ENCODE results near the gene HOXC5.

HOXC5 gene

GRCh38 chr12:54021432-54022013, 11.3 kb upstream of the HOXC5 start:
- no peak for DNase-seq

DNA sequence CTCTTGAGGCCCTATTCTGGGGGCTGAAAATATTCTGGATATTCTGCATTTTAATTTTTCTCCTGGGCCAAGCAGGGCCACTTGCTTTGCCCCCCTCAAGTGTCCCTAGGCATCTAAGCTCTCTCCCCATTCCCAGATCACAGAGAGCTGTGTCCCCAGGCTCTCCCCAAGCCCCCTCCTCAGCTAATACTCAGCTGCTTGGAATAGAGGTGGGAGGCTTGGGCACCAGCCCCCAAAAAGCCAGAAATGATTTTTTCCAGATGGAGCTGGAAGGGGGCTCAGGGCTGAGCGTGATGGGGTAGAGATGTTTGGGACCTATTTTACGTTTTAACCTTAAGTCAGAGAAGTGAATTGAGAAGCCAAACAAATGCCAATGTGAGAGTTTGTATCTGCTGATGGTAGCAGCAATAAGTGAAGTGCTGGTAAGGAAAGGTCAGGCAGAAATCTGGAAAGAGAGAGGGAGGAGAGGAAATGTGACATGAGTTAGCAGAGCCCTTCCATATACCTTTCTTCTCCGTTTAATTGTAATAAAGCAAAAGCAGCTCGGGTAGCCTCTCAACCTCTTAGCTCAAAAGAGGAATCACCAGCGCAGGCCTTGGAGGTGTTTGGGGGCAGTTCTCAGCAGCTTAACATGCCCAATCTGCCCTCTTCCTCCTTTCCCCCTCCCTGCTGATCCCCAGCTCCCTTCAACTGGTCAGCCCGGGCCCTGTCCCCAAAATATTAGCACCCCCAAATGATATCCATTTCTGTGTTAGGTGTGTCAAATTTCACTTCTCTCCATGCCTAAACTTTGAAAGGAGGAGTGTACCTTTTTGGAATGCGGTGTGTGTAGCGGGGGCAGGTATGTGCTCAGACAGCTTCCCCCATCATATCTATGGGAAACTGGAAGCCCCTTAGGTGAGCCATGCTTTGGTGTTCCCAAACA, 9.6 kb upstream of the HOXC5 start:
- DNase-seq: no peak

DNA sequence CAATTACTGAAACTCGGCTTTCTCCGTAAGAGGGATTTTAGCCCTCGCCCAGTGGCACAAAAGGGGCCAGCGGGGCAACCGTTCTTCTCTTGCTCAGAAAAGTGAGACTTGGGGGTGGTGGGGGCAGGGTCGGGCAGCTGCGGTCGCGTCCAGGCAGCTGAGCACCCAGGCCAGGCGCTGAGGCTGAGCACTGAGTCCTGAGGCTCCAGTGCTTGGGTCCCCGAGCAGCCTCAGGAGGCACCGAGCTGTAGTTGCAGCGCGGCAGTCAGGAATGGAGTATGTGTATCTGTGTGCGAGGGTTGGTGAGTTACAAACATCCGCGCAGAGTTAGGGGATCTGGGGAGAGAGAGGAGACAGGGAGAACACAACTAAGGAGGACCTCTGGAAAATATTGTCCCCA, 8.7 kb upstream of the HOXC5 start:
- no peak for DNase-seq

DNA sequence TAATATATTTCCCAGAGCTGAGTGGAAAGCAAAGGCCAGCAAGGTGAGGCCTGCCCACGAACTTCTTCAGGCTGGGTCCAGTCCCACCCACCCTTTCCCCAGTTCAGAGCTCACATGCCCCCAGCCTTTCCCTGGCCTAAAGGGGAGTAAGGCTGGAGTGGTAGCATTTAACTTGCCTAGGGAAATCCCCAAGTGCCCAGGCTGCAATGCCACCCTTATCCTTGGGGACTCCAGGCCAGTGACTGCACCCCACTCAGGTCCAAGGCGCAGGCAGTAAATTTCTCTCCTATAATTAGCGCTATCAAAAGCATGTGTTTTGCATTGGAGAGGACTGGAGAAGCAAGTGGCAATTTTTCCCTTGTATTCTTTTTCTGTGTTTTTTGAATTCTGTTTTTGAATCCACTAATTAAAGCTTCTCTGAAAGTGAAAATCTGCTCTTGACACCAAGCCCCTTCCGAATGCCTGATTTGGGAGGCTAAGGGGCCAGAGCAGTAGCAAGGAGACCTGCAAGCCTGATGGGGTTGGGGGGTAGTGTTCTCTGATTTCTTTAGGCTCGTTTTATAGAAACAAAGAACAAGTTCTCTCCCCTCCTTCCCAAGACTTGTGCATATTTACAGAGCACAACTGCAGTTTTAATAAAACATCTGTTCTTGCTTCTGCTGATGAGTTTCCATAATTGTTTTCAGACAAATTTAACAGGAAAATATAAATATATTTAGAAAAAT, 8.1 kb upstream of the HOXC5 start:
- no peak for DNase-seq

DNA sequence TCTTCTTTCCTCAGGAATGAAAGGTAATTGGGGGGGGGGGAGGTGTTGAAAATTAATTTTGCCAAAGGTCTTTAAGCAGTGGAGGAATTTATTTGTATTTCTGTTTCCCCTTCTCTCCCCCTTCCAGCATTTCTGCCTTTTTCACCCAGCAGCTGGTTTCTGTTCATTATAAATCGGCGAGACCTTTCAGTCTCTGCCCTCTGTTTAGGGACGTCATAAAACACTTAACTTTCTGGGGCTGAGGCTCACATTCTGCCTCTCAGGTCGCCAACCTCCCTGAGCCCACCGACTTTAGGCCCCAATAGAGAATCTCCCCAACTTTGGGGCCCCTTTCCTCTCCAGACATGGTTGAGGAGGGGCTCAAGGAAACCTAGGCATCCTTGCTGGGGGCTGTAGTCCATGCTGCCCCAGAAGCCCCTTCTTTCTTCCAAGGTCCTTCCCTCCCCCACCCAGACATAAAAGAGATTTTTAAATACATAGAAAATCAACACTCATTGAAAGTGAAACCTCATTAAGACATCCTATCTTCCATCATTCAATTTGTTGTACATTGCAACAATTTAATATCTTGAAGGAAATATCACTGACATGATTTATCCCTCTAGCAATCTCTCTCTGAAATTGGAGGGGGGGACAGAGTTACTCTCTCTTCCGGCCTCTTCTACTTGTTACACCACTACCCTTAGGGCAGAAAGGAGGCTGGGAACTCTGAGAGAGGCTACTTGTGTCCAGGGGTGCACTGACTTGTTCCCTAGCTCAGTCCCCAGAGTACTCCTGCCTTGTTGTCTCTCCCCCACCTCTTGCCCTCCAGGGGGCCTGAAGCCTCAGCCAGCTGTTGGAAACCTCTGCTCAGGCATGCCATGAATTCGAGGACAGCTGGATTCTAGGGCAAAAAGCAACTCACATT, 7.1 kb upstream of the HOXC5 start:
- DNase-seq: no peak

DNA sequence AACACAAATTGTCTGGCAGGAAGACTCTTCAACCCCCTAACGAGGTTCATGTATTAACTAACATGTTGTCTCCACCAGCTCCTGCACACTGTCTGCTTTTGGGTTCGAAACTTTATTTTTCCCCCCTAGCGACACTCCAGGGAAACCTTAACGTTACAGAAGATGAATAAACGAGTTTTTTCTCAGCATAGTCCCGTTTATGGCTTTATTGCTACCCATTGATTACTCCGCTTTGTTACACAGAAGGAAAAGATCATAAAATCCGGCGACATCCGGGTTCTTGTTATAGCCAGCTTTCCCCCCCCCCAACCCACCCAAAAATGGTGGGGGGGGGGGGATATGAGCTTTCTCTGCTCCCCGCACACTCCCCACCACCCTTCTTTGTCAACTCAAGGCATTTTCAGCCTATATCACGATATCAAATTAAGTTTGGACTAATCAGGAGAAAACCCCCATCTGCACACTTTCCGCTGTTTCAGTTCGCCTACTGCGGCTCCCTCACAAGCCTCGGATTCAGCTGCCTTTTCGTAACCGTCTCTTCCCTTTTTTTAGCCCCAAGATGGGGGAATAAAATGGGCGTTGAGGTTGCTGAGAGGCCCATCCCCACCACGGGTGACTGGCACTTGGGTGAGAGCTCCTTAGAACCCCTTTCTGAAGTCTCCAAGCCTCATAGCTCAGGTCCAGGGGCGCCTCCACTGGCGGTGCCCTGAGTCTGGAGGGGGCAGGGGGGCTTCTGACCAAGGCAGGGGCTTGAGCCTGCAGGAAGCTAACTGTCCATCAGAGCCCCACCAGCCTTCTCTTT, 6.0 kb upstream of the HOXC5 start:
- DNase-seq: no peak

DNA sequence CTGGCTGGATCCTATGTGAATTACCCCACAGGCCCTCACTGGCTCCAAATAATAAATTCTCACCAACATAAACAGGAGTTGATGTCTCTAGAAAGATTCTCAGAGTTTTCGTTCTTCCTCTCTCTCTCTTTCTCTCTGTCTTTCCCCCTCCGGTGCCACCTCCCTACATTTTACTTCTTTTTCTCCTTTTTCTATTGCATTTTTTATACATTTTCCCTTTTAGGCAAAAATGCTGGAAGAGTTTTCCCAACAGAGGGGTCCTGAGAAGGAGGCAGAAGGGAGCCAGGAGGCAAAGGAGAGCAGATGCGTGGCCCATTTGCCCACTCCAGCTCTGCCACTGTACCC, 5.4 kb upstream of the HOXC5 start:
- no peak for DNase-seq

DNA sequence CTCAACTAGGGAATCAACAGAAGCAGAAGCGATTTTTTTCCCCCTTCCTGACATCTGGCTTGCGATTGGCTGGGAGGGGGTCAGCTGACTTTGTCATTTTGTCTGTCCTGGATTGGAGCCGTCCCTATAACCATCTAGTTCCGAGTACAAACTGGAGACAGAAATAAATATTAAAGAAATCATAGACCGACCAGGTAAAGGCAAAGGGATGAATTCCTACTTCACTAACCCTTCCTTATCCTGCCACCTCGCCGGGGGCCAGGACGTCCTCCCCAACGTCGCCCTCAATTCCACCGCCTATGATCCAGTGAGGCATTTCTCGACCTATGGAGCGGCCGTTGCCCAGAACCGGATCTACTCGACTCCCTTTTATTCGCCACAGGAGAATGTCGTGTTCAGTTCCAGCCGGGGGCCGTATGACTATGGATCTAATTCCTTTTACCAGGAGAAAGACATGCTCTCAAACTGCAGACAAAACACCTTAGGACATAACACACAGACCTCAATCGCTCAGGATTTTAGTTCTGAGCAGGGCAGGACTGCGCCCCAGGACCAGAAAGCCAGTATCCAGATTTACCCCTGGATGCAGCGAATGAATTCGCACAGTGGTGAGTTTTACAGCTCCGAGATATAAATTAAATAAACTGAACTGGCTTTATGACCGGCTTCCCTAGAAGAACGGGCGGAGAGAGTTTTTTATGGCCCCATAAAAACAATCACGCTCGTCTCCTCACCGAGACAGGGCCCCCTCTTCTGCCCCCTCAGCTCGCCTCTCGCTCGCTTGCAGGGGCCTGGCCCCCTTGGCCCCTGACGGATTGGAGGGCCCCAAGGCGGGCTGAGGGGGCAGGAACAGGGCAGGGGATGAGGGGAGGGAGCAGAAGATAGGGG, 4.3 kb upstream of the HOXC5 start, which contains the start of gene HOXC6:
HOXC6 (plus strand) TSS at position 127 of the 888 bp plus-strand sequence; CDS start at position 209, 82 bp downstream.
- peak; percentile 69 for DNase-seq

DNA sequence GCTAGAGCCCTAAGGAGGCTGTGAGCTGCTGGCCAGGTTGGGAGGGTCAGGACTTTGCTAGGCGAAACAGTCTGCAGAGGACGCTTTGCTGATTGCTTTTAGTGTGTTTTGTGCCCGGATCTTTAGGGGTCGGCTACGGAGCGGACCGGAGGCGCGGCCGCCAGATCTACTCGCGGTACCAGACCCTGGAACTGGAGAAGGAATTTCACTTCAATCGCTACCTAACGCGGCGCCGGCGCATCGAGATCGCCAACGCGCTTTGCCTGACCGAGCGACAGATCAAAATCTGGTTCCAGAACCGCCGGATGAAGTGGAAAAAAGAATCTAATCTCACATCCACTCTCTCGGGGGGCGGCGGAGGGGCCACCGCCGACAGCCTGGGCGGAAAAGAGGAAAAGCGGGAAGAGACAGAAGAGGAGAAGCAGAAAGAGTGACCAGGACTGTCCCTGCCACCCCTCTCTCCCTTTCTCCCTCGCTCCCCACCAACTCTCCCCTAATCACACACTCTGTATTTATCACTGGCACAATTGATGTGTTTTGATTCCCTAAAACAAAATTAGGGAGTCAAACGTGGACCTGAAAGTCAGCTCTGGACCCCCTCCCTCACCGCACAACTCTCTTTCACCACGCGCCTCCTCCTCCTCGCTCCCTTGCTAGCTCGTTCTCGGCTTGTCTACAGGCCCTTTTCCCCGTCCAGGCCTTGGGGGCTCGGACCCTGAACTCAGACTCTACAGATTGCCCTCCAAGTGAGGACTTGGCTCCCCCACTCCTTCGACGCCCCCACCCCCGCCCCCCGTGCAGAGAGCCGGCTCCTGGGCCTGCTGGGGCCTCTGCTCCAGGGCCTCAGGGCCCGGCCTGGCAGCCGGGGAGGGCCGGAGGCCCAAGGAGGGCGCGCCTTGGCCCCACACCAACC, 3.1 kb upstream of the HOXC5 start:
- DNase-seq: no peak

GRCh38 chr12:54030442-54030801, 2.4 kb upstream of the HOXC5 start:
- DNase-seq: no peak

GRCh38 chr12:54030889-54031471, 1.9 kb upstream of the HOXC5 start:
- DNase-seq: no peak

- no peak for DNase-seq
Observed at GRCh38 chr12:54031480-54031879, 1.4 kb upstream of the HOXC5 start.

DNA sequence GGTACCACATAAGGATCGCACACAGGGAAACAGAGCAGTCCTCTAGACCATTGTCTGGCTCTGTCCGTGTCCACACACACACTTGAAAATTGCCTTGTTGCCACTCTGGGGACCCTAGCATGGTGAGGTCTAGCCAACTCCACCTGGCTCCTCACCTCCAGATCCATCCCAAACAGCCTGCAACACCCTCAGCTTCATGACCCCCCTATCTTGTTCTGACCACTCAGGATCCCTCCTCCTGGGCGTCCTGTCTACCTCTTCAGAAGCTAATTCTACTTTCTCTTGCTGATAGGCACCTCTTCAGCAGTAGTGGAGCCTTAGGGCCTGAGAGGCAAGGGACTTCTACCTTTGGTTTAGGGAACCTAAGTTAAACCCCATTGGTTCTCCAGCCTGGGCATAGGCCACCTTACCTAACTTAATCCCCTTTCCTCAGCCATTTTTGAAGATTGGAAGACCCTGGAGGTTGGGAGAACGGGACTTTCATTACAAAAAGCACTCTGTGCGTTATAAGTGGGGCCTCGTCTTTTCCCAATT, 697 bp upstream of the HOXC5 start:
- DNase-seq: no peak

- peak; percentile 64 for DNase-seq
Observed at GRCh38 chr12:54033106-54033979, 493 bp downstream of the HOXC5 start.

GRCh38 chr12:54033980-54034784, 1.3 kb downstream of the HOXC5 start:
- DNase-seq: no peak

GRCh38 chr12:54034785-54035310, 2.0 kb downstream of the HOXC5 start:
- DNase-seq: no peak

Data from NCI-H1092 treated with DMSO at 0.1 percent for 48 hours (cell line).